Dermis blood vessel endothelial cell (primary cell): ENCODE data around the gene BIN1. TPM values are rescaled to one million over a fixed set of nuclear protein-coding genes. Genes with fewer than 3 reads are reported as not detected.
A peak's percentile ranks its signal among the peaks of the same experiment; 100 is the strongest.

Source experiments
- DNase-seq: peaks from one replicate; pipeline ENCODE4 v3.0.0; 2010
- total RNA-seq: library from RNA; depleted of rRNA; stranded (reverse); fragments of >200 nt; gene quantifications from 2 replicates; pipeline ENCODE4 v1.2.3, GENCODE V29; 2014

BIN1 gene
- total RNA-seq, 1 donor from 2014 or later, result 34.4 TPM

GRCh38 chr2:127074936-127075335, 32.0 kb downstream of the BIN1 start:
- DNase-seq, result no peak

- DNase-seq, result no peak
These were observed 32.6 kb downstream of the BIN1 start for GRCh38 chr2:127074358-127074757.

- DNase-seq, result no peak
These were observed 34.0 kb downstream of the BIN1 start for GRCh38 chr2:127072970-127073369.

GRCh38 chr2:127072396-127072795, 34.6 kb downstream of the BIN1 start:
- DNase-seq, result no peak

GRCh38 chr2:127071901-127072328, 35.0 kb downstream of the BIN1 start:
- no peak for DNase-seq

GRCh38 chr2:127070221-127070620, 36.7 kb downstream of the BIN1 start:
- no peak for DNase-seq

- no peak for DNase-seq
These were observed 37.4 kb downstream of the BIN1 start for GRCh38 chr2:127069536-127069935.

- no peak for DNase-seq
These were observed 38.0 kb downstream of the BIN1 start for GRCh38 chr2:127069003-127069402.

- no peak for DNase-seq
These were observed 38.6 kb downstream of the BIN1 start for GRCh38 chr2:127068351-127068741.

GRCh38 chr2:127067620-127068350, 39.2 kb downstream of the BIN1 start:
- DNase-seq, result peak; percentile 84

GRCh38 chr2:127066942-127067341, 40.0 kb downstream of the BIN1 start:
- DNase-seq, result no peak

- no peak for DNase-seq
These were observed 41.0 kb downstream of the BIN1 start for GRCh38 chr2:127065940-127066318.

GRCh38 chr2:127065299-127065939, 41.5 kb downstream of the BIN1 start:
- DNase-seq, result no peak

- DNase-seq, result peak; percentile 97
These were observed 42.2 kb downstream of the BIN1 start for GRCh38 chr2:127064642-127065250.

- DNase-seq, result no peak
These were observed 43.0 kb downstream of the BIN1 start for GRCh38 chr2:127063701-127064590.

GRCh38 chr2:127061375-127062273, 45.3 kb downstream of the BIN1 start:
- peak; percentile 97 for DNase-seq

- no peak for DNase-seq
These were observed 46.5 kb downstream of the BIN1 start for GRCh38 chr2:127060264-127060945.

- DNase-seq, result no peak
These were observed 47.4 kb downstream of the BIN1 start for GRCh38 chr2:127059559-127059958.

GRCh38 chr2:127058954-127059252, 48.1 kb downstream of the BIN1 start:
- no peak for DNase-seq

GRCh38 chr2:127058246-127058953, 48.6 kb downstream of the BIN1 start:
- no peak for DNase-seq
